SK-N-SH (cell line): ENCODE data around the gene SND1.

Source experiments
- CTCF ChIP-seq: fragments of 200-600 bp; sonication (generic); IDR thresholded peaks from 2 replicates; pipeline ENCODE4 v1.6.1; 2017; ENCODE audit warnings: antibody characterized with exemption, mild to moderate bottlenecking, moderate library complexity
- SIN3A ChIP-seq: IDR thresholded peaks from 2 replicates; pipeline ENCODE4 v1.6.1; 2012; ENCODE audit warnings: low read depth, mild to moderate bottlenecking, low read length, moderate library complexity, borderline replicate concordance
- TAF1 ChIP-seq: IDR thresholded peaks from 2 replicates; pipeline ENCODE4 v1.6.1; 2012; ENCODE audit warnings: low read depth, mild to moderate bottlenecking, low read length, moderate library complexity, borderline replicate concordance

- TF ChIP-seq TAF1 (no peak), CTCF (no peak), SIN3A (no peak)
These were observed 343.3 kb downstream of the SND1 start for GRCh38 chr7:127995156-127995880.
